Measurements from ENCODE around the gene SETX.

Gene SETX

DNA sequence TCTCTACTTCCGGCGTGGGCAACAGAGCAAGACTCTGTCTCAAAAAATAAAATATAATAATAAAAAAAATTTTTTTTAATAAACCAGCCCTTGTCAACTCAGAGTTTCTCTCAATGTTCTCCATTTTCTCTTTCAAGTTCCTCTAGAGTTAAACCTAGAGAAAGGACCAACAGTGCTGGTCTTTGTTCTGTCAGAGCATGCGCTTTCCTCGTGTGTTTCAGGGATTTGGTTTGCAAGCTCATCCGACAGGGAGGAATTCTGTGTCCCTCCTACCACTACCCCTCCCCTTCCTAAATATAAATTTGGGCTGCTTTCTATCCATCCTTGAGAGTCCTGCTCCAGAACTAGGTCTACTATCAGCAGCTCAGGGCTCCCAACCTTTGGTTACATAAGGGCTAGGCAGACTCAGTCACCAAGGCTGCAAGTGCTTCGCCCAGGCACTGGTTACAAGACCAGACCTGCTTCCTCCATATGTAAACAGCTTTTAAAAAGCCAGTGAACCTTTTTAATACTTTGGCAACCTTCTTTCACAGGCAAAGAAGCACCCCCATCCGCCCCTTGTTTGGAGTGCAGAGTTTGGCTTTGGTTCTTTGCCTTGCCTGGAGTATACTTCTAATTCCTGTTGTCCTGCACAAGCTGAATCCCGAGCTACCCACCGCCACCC is 13.5 kb downstream of the SETX start:
- H3K27me3 ChIP-seq (ENCODE audit: insufficient read depth, low read length) = no peaks in the 10 kb centered on the region
- no peak overlapping the region for H2AFZ ChIP-seq (ENCODE audit: low read depth, low read length)
- no peaks in the 10 kb centered on the region for H3K4me1 ChIP-seq (ENCODE audit: insufficient read depth, low read length)
- peaks cover 87% of the 10 kb centered on the region for H3K36me3 ChIP-seq (ENCODE audit: insufficient read depth, low read length)
- H3K9me3 ChIP-seq (ENCODE audit: low read length) = no peaks in the 10 kb centered on the region
- no peak overlapping the region for H3K4me3 ChIP-seq (ENCODE audit: low read length)

- H3K36me3 ChIP-seq (ENCODE audit: insufficient read depth, low read length) = peaks cover 83% of the 10 kb centered on the region
- no peaks in the 10 kb centered on the region for H3K4me1 ChIP-seq (ENCODE audit: insufficient read depth, low read length)
- peaks cover 2% of the 10 kb centered on the region for H3K9me3 ChIP-seq (ENCODE audit: low read length)
- no peak overlapping the region for H3K4me3 ChIP-seq (ENCODE audit: low read length)
- no peak overlapping the region for H2AFZ ChIP-seq (ENCODE audit: low read depth, low read length)
- H3K27me3 ChIP-seq (ENCODE audit: insufficient read depth, low read length) = no peaks in the 10 kb centered on the region
Measured at GRCh38 chr9:132334364-132334763, 20.4 kb downstream of the SETX start.

DNA sequence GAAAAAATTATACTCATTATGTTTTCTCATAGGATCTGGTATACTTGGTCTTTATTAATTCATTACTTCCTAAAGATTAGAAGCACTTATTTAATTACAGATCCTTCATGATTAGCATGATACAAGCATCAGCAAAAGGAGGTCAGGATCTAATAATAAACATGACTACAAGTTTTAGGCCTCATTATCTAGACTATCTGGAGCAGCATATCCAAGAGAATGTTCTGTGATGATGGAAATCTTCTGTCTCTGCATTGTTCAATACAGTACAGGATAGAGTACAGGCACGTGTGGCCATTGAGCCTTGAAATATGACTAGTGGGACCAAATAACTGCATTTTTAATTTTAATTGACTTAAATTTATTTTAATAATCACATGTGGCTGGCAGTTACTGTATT is 21.2 kb downstream of the SETX start:
- no peaks in the 10 kb centered on the region for H3K4me1 ChIP-seq (ENCODE audit: insufficient read depth, low read length)
- peaks cover 2% of the 10 kb centered on the region for H3K9me3 ChIP-seq (ENCODE audit: low read length)
- no peak overlapping the region for H2AFZ ChIP-seq (ENCODE audit: low read depth, low read length)
- no peak overlapping the region for H3K4me3 ChIP-seq (ENCODE audit: low read length)
- no peaks in the 10 kb centered on the region for H3K27me3 ChIP-seq (ENCODE audit: insufficient read depth, low read length)
- H3K36me3 ChIP-seq (ENCODE audit: insufficient read depth, low read length) = peaks cover 84% of the 10 kb centered on the region

- Histone ChIP-seq H3K36me3 (ENCODE audit: insufficient read depth, low read length) (peaks cover 89% of the 10 kb centered on the region), H3K4me1 (ENCODE audit: insufficient read depth, low read length) (no peaks in the 10 kb centered on the region), H3K9me3 (ENCODE audit: low read length) (peaks cover 2% of the 10 kb centered on the region), H3K4me3 (ENCODE audit: low read length) (no peak overlapping the region), H3K27me3 (ENCODE audit: insufficient read depth, low read length) (no peaks in the 10 kb centered on the region), H2AFZ (ENCODE audit: low read depth, low read length) (no peak overlapping the region)
Measured at GRCh38 chr9:132328580-132328979, 26.2 kb downstream of the SETX start.

GRCh38 chr9:132327537-132327936 is 27.2 kb downstream of the SETX start:
- no peak overlapping the region for H2AFZ ChIP-seq (ENCODE audit: low read depth, low read length)
- peaks cover 84% of the 10 kb centered on the region for H3K36me3 ChIP-seq (ENCODE audit: insufficient read depth, low read length)
- H3K4me3 ChIP-seq (ENCODE audit: low read length) = no peak overlapping the region
- no peaks in the 10 kb centered on the region for H3K4me1 ChIP-seq (ENCODE audit: insufficient read depth, low read length)
- no peaks in the 10 kb centered on the region for H3K27me3 ChIP-seq (ENCODE audit: insufficient read depth, low read length)
- peaks cover 2% of the 10 kb centered on the region for H3K9me3 ChIP-seq (ENCODE audit: low read length)

DNA sequence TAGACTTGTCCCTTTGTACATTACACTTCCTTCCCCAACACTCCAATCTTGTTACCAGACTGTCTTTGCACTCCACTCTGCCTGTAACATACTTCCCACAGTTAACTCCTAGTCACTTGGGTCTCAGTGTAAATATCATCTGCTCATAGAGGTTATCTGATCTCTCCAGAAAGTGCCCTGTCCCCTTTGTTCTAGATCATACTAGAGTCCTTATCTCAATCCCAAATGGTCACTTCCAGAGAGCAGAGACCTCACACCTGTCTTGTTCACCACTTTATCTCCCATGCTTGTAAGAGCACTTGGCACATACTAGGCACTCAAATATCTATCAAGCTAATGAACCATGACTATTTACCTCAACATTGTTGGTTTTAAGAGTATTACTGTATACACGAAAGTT is 30.4 kb downstream of the SETX start:
- Histone ChIP-seq H3K4me1 (ENCODE audit: insufficient read depth, low read length) (peaks cover 6% of the 10 kb centered on the region), H3K36me3 (ENCODE audit: insufficient read depth, low read length) (peaks cover 68% of the 10 kb centered on the region), H3K4me3 (ENCODE audit: low read length) (no peak overlapping the region), H2AFZ (ENCODE audit: low read depth, low read length) (no peak overlapping the region), H3K27me3 (ENCODE audit: insufficient read depth, low read length) (no peaks in the 10 kb centered on the region), H3K9me3 (ENCODE audit: low read length) (no peaks in the 10 kb centered on the region)

DNA sequence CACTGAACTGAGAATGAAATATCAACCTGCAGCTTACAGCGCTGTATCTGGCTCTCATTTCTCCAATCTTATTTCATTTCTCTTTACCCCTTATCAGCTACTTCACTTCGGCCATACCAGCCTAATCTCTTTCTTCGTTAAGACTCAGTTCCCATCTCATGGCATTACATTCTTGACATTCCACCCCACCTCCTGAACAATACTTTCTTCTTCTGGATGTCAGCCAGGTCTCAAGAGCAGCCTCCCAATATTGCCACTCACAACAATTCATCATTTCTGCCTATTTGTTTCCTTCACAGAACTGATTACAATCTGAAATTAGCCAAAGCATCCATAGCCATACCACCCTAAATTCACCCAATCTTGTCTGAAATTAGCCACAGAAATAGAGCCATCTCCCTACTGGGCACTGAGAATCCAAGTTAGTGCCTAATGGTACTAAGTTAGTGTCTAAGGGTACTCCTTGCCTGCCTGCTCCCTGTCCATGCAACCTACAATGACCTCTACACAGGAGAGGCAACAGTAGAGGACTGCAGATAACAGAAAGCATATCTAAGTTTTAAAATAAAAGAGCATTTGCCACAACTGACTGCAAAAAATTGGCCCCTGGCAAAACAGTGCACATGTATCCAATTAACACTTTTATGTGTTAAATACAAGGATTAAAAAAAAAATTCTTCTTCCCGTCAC is 35.2 kb downstream of the SETX start:
- no peak overlapping the region for H3K4me3 ChIP-seq (ENCODE audit: low read length)
- H3K27me3 ChIP-seq (ENCODE audit: insufficient read depth, low read length) = no peaks in the 10 kb centered on the region
- H3K4me1 ChIP-seq (ENCODE audit: insufficient read depth, low read length) = peaks cover 7% of the 10 kb centered on the region
- H2AFZ ChIP-seq (ENCODE audit: low read depth, low read length) = no peak overlapping the region
- H3K36me3 ChIP-seq (ENCODE audit: insufficient read depth, low read length) = peaks cover 53% of the 10 kb centered on the region
- no peaks in the 10 kb centered on the region for H3K9me3 ChIP-seq (ENCODE audit: low read length)

DNA sequence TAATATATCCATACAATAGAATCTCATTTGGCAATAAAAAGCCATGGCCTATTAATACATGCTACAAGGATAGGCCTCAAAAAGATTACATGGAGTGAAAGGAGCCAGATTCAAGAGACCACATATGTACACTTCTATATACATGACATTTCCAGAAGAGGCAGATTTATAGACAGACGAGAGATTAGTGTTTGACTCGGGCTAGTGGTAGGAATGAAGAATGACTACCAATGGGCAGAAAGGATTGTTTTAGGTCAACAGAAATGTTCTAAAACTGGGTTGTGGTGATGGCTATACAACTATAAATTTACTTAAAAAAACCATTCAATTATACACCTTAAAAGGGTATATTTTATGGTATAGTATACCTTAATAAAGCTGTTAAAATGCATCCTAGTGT is 41.9 kb downstream of the SETX start:
- H3K4me3 ChIP-seq (ENCODE audit: low read length) = no peak overlapping the region
- no peak overlapping the region for H2AFZ ChIP-seq (ENCODE audit: low read depth, low read length)
- H3K27me3 ChIP-seq (ENCODE audit: insufficient read depth, low read length) = no peaks in the 10 kb centered on the region
- H3K36me3 ChIP-seq (ENCODE audit: insufficient read depth, low read length) = peaks cover 62% of the 10 kb centered on the region
- H3K4me1 ChIP-seq (ENCODE audit: insufficient read depth, low read length) = no peaks in the 10 kb centered on the region
- H3K9me3 ChIP-seq (ENCODE audit: low read length) = peaks cover 4% of the 10 kb centered on the region

DNA sequence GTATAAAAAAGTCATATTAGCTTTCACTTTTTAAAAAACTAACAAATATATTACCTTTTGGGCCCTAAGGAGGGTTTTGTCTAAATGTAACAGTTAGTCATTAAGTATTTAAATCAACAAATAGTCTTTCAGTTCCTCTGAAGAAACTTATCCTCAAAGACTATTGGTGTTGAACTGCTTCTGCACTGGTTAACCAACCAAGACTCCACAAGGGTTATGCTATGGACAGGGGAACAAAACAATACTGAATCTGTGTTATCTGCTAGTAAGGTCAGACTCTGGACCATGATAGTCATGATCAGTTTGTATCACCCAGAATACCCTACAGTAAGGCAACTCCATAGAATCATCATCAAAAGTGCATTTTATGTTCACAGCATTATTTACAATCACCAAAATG is 42.4 kb downstream of the SETX start:
- Histone ChIP-seq H3K9me3 (ENCODE audit: low read length) (peaks cover 4% of the 10 kb centered on the region), H3K4me3 (ENCODE audit: low read length) (no peak overlapping the region), H3K36me3 (ENCODE audit: insufficient read depth, low read length) (peaks cover 61% of the 10 kb centered on the region), H2AFZ (ENCODE audit: low read depth, low read length) (no peak overlapping the region), H3K27me3 (ENCODE audit: insufficient read depth, low read length) (no peaks in the 10 kb centered on the region), H3K4me1 (ENCODE audit: insufficient read depth, low read length) (no peaks in the 10 kb centered on the region)

DNA sequence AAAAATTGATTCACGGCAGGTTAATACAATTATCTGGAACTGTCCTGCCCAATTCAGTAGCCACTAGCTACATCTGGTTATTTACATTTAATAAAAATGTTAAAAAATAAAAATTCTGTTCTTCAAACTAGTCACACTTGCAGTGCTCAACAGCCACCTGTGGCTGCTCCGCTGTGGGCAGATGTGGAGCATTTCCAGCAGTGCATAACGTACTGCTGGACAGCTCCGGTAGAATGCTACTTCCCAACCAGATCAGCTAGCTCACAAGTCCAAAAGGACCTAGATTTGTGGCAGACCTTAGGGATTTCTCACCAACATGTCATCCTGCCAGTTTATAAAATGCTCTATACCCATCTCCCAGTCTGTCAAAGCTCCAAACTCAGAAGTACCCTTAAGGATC is 42.8 kb downstream of the SETX start:
- Histone ChIP-seq H2AFZ (ENCODE audit: low read depth, low read length) (no peak overlapping the region), H3K36me3 (ENCODE audit: insufficient read depth, low read length) (peaks cover 58% of the 10 kb centered on the region), H3K27me3 (ENCODE audit: insufficient read depth, low read length) (no peaks in the 10 kb centered on the region), H3K4me1 (ENCODE audit: insufficient read depth, low read length) (no peaks in the 10 kb centered on the region), H3K4me3 (ENCODE audit: low read length) (no peak overlapping the region), H3K9me3 (ENCODE audit: low read length) (peaks cover 4% of the 10 kb centered on the region)

- Histone ChIP-seq H3K4me1 (ENCODE audit: insufficient read depth, low read length) (no peaks in the 10 kb centered on the region), H3K36me3 (ENCODE audit: insufficient read depth, low read length) (peaks cover 65% of the 10 kb centered on the region), H3K27me3 (ENCODE audit: insufficient read depth, low read length) (no peaks in the 10 kb centered on the region), H2AFZ (ENCODE audit: low read depth, low read length) (no peak overlapping the region), H3K9me3 (ENCODE audit: low read length) (peaks cover 4% of the 10 kb centered on the region), H3K4me3 (ENCODE audit: low read length) (no peak overlapping the region)
Measured at GRCh38 chr9:132309056-132309455, 45.7 kb downstream of the SETX start.

DNA sequence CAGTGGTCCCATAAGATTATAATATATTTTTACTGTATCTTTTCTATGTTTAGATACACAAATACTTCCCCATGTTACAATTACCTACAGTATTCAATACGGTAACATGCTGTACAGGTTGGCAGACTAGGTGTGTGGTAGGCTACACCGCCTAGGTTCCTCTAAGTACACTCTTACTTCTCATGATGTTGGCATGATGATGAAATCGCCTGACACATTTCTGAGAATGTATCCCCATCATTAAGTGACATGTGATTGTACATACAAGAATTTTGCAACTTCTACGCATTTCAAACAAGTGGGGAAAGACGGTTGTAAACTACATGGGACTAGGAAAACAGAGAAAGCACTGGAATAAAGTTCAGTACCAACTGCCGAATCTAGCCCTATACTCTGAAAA is 53.3 kb downstream of the SETX start:
- Histone ChIP-seq H2AFZ (ENCODE audit: low read depth, low read length) (no peak overlapping the region), H3K27me3 (ENCODE audit: insufficient read depth, low read length) (no peaks in the 10 kb centered on the region), H3K4me3 (ENCODE audit: low read length) (no peak overlapping the region), H3K36me3 (ENCODE audit: insufficient read depth, low read length) (peaks cover 66% of the 10 kb centered on the region), H3K9me3 (ENCODE audit: low read length) (no peaks in the 10 kb centered on the region), H3K4me1 (ENCODE audit: insufficient read depth, low read length) (no peaks in the 10 kb centered on the region)

GRCh38 chr9:132299221-132299620 is 55.6 kb downstream of the SETX start:
- Histone ChIP-seq H3K9me3 (ENCODE audit: low read length) (no peaks in the 10 kb centered on the region), H3K36me3 (ENCODE audit: insufficient read depth, low read length) (peaks cover 79% of the 10 kb centered on the region)

GRCh38 chr9:132295181-132295580 is 59.6 kb downstream of the SETX start:
- peaks cover 67% of the 10 kb centered on the region for H3K36me3 ChIP-seq (ENCODE audit: insufficient read depth, low read length)
- H2AFZ ChIP-seq (ENCODE audit: low read depth, low read length) = no peak overlapping the region
- H3K4me3 ChIP-seq (ENCODE audit: low read length) = no peak overlapping the region
- no peaks in the 10 kb centered on the region for H3K9me3 ChIP-seq (ENCODE audit: low read length)
- no peaks in the 10 kb centered on the region for H3K27me3 ChIP-seq (ENCODE audit: insufficient read depth, low read length)
- no peaks in the 10 kb centered on the region for H3K4me1 ChIP-seq (ENCODE audit: insufficient read depth, low read length)

More at GRCh38 chr9:132299221-132299620, 55.6 kb downstream of the SETX start:
- no peak overlapping the region for H3K4me3 ChIP-seq (ENCODE audit: low read length)
- no peak overlapping the region for H2AFZ ChIP-seq (ENCODE audit: low read depth, low read length)
- H3K4me1 ChIP-seq (ENCODE audit: insufficient read depth, low read length) = no peaks in the 10 kb centered on the region
- H3K27me3 ChIP-seq (ENCODE audit: insufficient read depth, low read length) = no peaks in the 10 kb centered on the region

All from neuron (in vitro differentiated cells).